Caco-2 (cell line): ENCODE results near the gene ZXDC. TPM values are rescaled to one million over a fixed set of nuclear protein-coding genes. Genes with fewer than 3 reads are reported as not detected.

Source experiments
- BruUV-seq: library from RNA; stranded (reverse); fragments of 400-500 nt; replicated peaks from 2 replicates; lab custom pipeline; 2021; lab: Mats Ljungman, UMichigan
- CTCF ChIA-PET: fragments of 300-600 bp; sonication (Branson Sonifier 250); formaldehyde crosslinking; loops from one replicate; lab custom pipeline; 2022; ENCODE audit warnings: antibody characterized with exemption; lab: Charles Lee
- POLR2A ChIA-PET: fragments of 300-600 bp; sonication (Branson Sonifier 250); formaldehyde crosslinking; loops from one replicate; lab custom pipeline; 2022; ENCODE audit warnings: antibody characterized with exemption; lab: Charles Lee
- DNase-seq, 2 experiments: peaks; one replicate each; pipeline versions ENCODE4 v3.0.0 to v3.0.0-alpha.2; 2020 to 2022
- H3K27me3 ChIP-seq: replicated peaks from 2 replicates; pipeline ENCODE4 v1.6.0; 2011; ENCODE audit warnings: low read length; ENCODE audit not compliant: control insufficient read depth, insufficient read depth
- H3K36me3 ChIP-seq: 2 replicates; pipeline ENCODE4 v1.5.1; 2011; ENCODE audit warnings: low read length; ENCODE audit not compliant: control insufficient read depth, insufficient read depth
- H3K4me1 ChIP-seq: fragments of 250-450 bp; sonication (Bioruptor Pico); 2 replicates; pipeline ENCODE4 v1.5.1; 2020; ENCODE audit warnings: mild to moderate bottlenecking
- H3K4me3 ChIP-seq: 2 replicates; pipeline ENCODE4 v1.5.1; 2011; ENCODE audit warnings: low read depth, mild to moderate bottlenecking, control low read depth, low read length
- H3K9me3 ChIP-seq: fragments of 250-450 bp; sonication (Bioruptor Pico); 2 replicates; pipeline ENCODE4 v1.5.1; 2020; ENCODE audit warnings: mild to moderate bottlenecking, moderate library complexity
- H3K27ac Mint-ChIP-seq: one replicate; pipeline ENCODE4 v1.8.0; 2022; ENCODE audit warnings: mixed read lengths; ENCODE audit not compliant: unreplicated experiment
- H3K27me3 Mint-ChIP-seq: one replicate; pipeline ENCODE4 v1.8.0; 2022; ENCODE audit warnings: mixed read lengths; ENCODE audit not compliant: insufficient read depth, unreplicated experiment
- H3K36me3 Mint-ChIP-seq: one replicate; pipeline ENCODE4 v1.8.0; 2022; ENCODE audit warnings: mild to moderate bottlenecking, mixed read lengths; ENCODE audit not compliant: insufficient read depth, unreplicated experiment
- H3K4me1 Mint-ChIP-seq: one replicate; pipeline ENCODE4 v1.8.0; 2022; ENCODE audit warnings: low read depth, mixed read lengths; ENCODE audit not compliant: unreplicated experiment
- H3K4me3 Mint-ChIP-seq: one replicate; pipeline ENCODE4 v1.8.0; 2022; ENCODE audit warnings: mild to moderate bottlenecking, moderate library complexity, mixed read lengths; ENCODE audit not compliant: unreplicated experiment
- H3K9me3 Mint-ChIP-seq: one replicate; pipeline ENCODE4 v1.8.0; 2022; ENCODE audit warnings: mixed read lengths; ENCODE audit not compliant: unreplicated experiment
- intact Hi-C: fragments of 100-400 bp; cut with micrococcal nuclease; formaldehyde crosslinking; loops from one replicate; pipeline ENCODE4 v1.10.0; 2022; ENCODE audit not compliant: unreplicated experiment
- total RNA-seq: library from RNA; stranded (reverse); gene quantifications from 2 replicates; pipeline ENCODE4 v1.2.3, GENCODE V29; 2022
- TF ChIP-seq, protein P1 (sequence below), 2 experiments: fragments of 200-600 bp in 1 of 2; IDR thresholded peaks; 1 replicate in 1 of 2; 2 replicates in 1 of 2; pipeline versions ENCODE4 v1.5.1 to v1.8.0; 2011 to 2022; ENCODE audit warnings: antibody characterized with exemption in 1 of 2, control low read depth in 1 of 2, inconsistent platforms in 1 of 2, low read depth in 1 of 2, low read length in 1 of 2, mild to moderate bottlenecking in 1 of 2, moderate library complexity in 1 of 2; ENCODE audit not compliant: insufficient read depth in 1 of 2, severe bottlenecking in 1 of 2, unreplicated experiment in 1 of 2

Gene ZXDC
- total RNA-seq, 1 experiment from 2014 or later: 28.7 TPM

DNA sequence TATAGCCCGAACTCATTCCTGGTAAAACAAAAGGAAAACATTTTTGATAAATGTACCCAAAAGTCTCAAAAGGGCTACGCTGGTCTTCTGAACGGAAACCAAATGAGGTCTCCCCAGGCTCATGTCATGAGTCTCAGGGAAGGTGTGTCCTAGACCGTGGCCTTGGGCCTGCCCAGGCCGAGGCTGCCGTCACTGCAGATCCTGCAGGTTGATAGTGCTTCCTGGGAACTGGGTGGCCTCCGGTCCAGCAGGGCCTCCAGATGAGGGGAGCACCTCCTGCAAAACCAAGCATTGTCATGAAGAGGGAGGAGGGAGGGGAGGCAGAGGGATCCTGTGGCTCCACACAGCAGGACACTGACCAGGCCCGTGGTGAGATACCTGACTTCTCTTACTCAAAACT, 37.5 kb downstream of the ZXDC start:
- Histone ChIP-seq H3K4me1 (no peaks in the 10 kb centered on the region), H3K9me3 (no peaks in the 10 kb centered on the region), H3K27me3 (no peaks in the 10 kb centered on the region), H3K4me3 (no peak overlapping the region), H3K36me3 (no peaks in the 10 kb centered on the region)
- Mint-ChIP-seq H3K4me3 (no peak overlapping the region), H3K9me3 (no peaks in the 10 kb centered on the region), H3K27ac (no peak overlapping the region), H3K4me1 (peaks cover 6% of the 10 kb centered on the region), H3K27me3 (no peaks in the 10 kb centered on the region), H3K36me3 (peaks cover 9% of the 10 kb centered on the region)
- ChIA-PET POLR2A (no interaction called here), CTCF (no interaction called here)
- no peak for DNase-seq
- TF ChIP-seq, protein P1, sequence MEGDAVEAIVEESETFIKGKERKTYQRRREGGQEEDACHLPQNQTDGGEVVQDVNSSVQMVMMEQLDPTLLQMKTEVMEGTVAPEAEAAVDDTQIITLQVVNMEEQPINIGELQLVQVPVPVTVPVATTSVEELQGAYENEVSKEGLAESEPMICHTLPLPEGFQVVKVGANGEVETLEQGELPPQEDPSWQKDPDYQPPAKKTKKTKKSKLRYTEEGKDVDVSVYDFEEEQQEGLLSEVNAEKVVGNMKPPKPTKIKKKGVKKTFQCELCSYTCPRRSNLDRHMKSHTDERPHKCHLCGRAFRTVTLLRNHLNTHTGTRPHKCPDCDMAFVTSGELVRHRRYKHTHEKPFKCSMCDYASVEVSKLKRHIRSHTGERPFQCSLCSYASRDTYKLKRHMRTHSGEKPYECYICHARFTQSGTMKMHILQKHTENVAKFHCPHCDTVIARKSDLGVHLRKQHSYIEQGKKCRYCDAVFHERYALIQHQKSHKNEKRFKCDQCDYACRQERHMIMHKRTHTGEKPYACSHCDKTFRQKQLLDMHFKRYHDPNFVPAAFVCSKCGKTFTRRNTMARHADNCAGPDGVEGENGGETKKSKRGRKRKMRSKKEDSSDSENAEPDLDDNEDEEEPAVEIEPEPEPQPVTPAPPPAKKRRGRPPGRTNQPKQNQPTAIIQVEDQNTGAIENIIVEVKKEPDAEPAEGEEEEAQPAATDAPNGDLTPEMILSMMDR (IDR thresholded peaks at IDR 0.05; ENCODE audit: insufficient read depth in 1 of 2, low read depth in 1 of 2, low read length in 1 of 2, severe bottlenecking in 1 of 2, unreplicated experiment in 1 of 2): no peak
- no TSS peak for BruUV-seq
- intact Hi-C loops: no loop called here

DNA sequence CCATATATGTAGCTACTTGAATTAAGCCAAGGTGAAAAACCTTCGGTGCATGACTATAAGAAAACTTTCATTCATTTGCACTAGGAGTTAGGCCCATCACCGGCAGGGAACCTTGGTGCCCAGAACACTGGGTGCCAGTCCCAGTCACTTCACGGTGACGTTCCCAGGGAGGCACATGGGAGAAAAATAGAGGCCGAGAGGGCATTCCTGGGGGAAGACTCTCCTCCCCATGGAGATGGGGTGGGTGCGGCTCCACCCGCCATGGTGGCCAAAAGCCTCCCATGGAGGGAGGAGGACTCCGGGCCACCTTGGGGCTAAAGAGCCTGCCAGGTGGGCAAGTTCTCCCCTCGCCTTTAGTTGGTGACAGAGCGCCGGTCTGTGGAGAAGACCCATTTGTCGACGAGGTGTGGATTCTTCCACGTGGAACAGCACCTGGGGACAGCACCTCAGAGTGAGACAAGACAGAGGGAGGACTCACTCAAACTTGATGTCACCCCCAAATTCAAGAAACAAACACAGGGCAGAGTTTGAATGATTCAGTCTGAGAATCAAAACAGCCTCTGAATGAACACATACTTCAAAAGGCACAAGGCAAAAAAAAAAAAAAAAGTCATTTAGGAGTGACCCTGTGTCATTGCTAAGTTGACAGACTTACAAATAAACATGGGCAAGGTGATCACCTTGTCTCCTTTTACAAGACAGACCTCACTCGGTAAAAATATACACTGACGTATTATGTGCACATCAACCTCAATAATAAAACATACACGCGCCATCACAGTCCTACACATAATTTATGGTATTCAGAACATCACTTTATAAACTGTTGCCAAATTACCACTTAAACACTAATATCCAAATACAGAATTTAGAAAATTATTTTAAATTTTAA, 38.6 kb downstream of the ZXDC start:
- H3K36me3 Mint-ChIP-seq: peaks cover 9% of the 10 kb centered on the region
- H3K27me3 Mint-ChIP-seq: no peaks in the 10 kb centered on the region
- H3K4me1 ChIP-seq: no peaks in the 10 kb centered on the region
- intact Hi-C loops: no loop called here
- H3K4me3 Mint-ChIP-seq: no peak overlapping the region
- no peak overlapping the region for H3K27ac Mint-ChIP-seq
- H3K27me3 ChIP-seq: no peaks in the 10 kb centered on the region
- ChIA-PET POLR2A (no interaction called here), CTCF (no interaction called here)
- no peaks in the 10 kb centered on the region for H3K9me3 Mint-ChIP-seq
- TF ChIP-seq, protein P1 (IDR thresholded peaks at IDR 0.05; ENCODE audit: insufficient read depth in 1 of 2, low read depth in 1 of 2, low read length in 1 of 2, severe bottlenecking in 1 of 2, unreplicated experiment in 1 of 2): no peak
- BruUV-seq: no TSS peak
- no peak for DNase-seq
- H3K4me1 Mint-ChIP-seq: peaks cover 6% of the 10 kb centered on the region
- no peaks in the 10 kb centered on the region for H3K36me3 ChIP-seq
- no peak overlapping the region for H3K4me3 ChIP-seq
- H3K9me3 ChIP-seq: no peaks in the 10 kb centered on the region

DNA sequence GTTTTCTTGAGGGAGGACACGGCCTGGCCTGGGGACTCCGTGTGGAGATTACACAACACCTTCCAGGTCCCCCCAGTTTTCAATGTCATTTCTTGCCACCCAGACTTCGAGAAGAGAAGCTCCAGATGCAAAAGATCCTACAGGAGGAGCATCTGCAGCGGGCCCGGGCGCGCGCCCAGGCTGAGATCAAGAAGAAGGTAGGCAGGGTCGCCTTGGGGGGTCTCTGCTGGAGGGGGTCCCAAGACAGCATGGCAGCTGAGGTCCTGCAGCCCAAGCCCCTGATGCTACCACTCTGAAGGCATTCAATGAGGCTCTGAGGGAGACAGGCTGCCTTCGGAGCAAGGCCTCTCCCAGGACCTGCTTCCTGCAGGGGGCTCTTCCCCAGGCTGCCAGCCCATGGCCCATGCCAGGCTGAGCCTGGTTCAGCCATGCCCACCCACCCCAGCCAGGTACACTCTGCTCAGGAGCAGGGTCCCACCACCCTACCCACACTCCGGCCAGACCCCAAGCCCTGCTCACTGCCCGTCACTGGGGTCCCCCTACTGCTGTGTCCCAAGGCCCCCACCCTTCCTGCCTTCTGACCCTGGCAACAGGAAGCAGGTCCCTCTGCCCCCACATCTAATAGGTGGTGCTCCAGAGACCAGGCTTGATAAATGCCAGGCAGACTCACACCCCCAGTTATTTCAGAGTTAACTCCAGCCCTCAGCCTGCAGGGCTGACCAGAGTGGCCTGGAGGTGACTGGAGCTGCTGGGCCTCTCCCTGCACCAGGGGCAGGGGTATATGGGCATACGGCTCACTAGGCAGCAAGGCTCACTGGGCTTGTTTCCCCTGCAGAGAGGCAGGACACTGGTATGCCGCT, 40.0 kb downstream of the ZXDC start:
- intact Hi-C loops: no loop called here
- no peak overlapping the region for H3K4me3 ChIP-seq
- no peaks in the 10 kb centered on the region for H3K4me1 ChIP-seq
- no TSS peak for BruUV-seq
- TF ChIP-seq, protein P1 (IDR thresholded peaks at IDR 0.05; ENCODE audit: insufficient read depth in 1 of 2, low read depth in 1 of 2, low read length in 1 of 2, severe bottlenecking in 1 of 2, unreplicated experiment in 1 of 2): no peak
- no peaks in the 10 kb centered on the region for H3K36me3 ChIP-seq
- Mint-ChIP-seq H3K36me3 (peaks cover 9% of the 10 kb centered on the region), H3K27ac (no peak overlapping the region), H3K4me3 (no peak overlapping the region), H3K9me3 (no peaks in the 10 kb centered on the region), H3K27me3 (no peaks in the 10 kb centered on the region), H3K4me1 (peaks cover 6% of the 10 kb centered on the region)
- H3K27me3 ChIP-seq: no peaks in the 10 kb centered on the region
- POLR2A ChIA-PET: no interaction called here
- H3K9me3 ChIP-seq: no peaks in the 10 kb centered on the region
- DNase-seq: peak in 1 of 2 experiments; percentile 19
- CTCF ChIA-PET: no interaction called here
